Heart left ventricle (tissue), 13 donors: ENCODE data around the gene MAN1C1.

Source experiments
- POLR2A ChIP-seq, 2 donors: fragments of 450-650 bp; IDR thresholded peaks; one replicate each; pipeline ENCODE4 v1.6.1; 2017; ENCODE audit warnings: antibody characterized with exemption in 2 of 2, mild to moderate bottlenecking in 2 of 2, moderate library complexity in 2 of 2
- TF ChIP-seq, protein P1 (sequence below), 12 donors: fragments of 200-600 bp; sonication (generic) in 4 of 12; IDR thresholded peaks; one replicate each; pipeline versions ENCODE4 v1.5.0 to v1.8.0; 2018 to 2022; ENCODE audit warnings: antibody characterized with exemption in 12 of 12, mild to moderate bottlenecking in 5 of 12
- donor health status: ischemic (EF 13 %, LVEDD 7.1; RV severe dilation, severe dysfunction).
- donor health status: DM: no; HTN: yes; CAD: no.
- donor health status: DM: no; HTN: no; CAD: no.
- donor health status: ischemic (EF 25% LVEDD 6.9; RV normal size, moderate dysfunction).
- donor health status: ischemic (EF 25% LVEDD 5.7; RV mildly dilated, moderate dysfunction).
- donor health status: ischemic (EF 35%, LVEDD 5.7; RV mildly dilated, moderate dysfunction).
- donor health status: nonischemic (EF 11% LVEDD 7.7; RV severe dilation, severe dysfunction).
- donor health status: DM: yes; HTN: yes; CAD: no.
- donor health status: PGD.
- donor health status: ischemic (EF 29% LVEDD 5.4; RV normal size, mild dysfunction).
- donor health status: nonischemic (EF 23%, LVEDD 6.1; RV moderate dilation, normal function).

GRCh38 chr1:25765923-25766589 lies 149.5 kb downstream of the MAN1C1 start:
- TF ChIP-seq, protein P1, sequence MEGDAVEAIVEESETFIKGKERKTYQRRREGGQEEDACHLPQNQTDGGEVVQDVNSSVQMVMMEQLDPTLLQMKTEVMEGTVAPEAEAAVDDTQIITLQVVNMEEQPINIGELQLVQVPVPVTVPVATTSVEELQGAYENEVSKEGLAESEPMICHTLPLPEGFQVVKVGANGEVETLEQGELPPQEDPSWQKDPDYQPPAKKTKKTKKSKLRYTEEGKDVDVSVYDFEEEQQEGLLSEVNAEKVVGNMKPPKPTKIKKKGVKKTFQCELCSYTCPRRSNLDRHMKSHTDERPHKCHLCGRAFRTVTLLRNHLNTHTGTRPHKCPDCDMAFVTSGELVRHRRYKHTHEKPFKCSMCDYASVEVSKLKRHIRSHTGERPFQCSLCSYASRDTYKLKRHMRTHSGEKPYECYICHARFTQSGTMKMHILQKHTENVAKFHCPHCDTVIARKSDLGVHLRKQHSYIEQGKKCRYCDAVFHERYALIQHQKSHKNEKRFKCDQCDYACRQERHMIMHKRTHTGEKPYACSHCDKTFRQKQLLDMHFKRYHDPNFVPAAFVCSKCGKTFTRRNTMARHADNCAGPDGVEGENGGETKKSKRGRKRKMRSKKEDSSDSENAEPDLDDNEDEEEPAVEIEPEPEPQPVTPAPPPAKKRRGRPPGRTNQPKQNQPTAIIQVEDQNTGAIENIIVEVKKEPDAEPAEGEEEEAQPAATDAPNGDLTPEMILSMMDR (IDR thresholded peaks at IDR 0.05): no peak
- no peak for TF ChIP-seq POLR2A (IDR thresholded peaks at IDR 0.05)
